CD4-positive, alpha-beta T cell treated with Interleukin-15 for 1 hour (primary cell): ENCODE measurements around the gene TCEAL9.
"Not testable (repeated sequence)": the region's sequence is repeated elsewhere in the genome, so short reads cannot be mapped to it uniquely, and the experiment has no call there.

Experiments
- DNase-seq: peaks from one replicate; pipeline ENCODE4 v3.0.0-alpha.2; 2020

TCEAL9 gene

GRCh38 chrX:103376118-103376978 is 20.0 kb downstream of the TCEAL9 start, which contains the start of gene BEX3:
Gene BEX3, plus strand, starts transcription at chrX:103376538. Its CDS starts 984 bp downstream, at chrX:103377522.
- peak; percentile 50 for DNase-seq

GRCh38 chrX:103376979-103377324 is 20.6 kb downstream of the TCEAL9 start:
- no peak for DNase-seq

DNA sequence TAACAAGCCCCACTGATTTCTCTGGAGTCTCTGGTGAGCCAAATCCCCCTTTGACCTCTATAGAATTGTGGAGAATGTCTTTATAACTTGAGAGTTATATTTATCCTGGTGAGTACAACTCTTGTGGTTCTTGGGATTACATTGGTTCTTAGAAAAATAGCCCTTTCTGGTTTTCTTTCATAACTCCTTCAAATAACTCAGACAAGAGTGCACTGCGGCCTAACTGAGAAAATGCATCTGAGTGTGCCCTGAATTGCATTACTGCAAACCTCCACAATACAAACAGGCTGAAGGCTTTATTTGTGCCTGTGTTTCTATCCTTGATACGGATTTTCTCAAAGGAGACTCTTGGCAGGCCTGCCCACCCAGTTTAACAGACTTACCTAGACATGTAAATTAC is 22.7 kb downstream of the TCEAL9 start:
- DNase-seq, result no peak

GRCh38 chrX:103382877-103383276 is 26.6 kb downstream of the TCEAL9 start:
- no peak for DNase-seq

- DNase-seq, result no peak
Observed at GRCh38 chrX:103384672-103385071, 28.4 kb downstream of the TCEAL9 start.

GRCh38 chrX:103385283-103385830 is 29.1 kb downstream of the TCEAL9 start:
- not testable (repeated sequence) for DNase-seq

- no peak for DNase-seq
Observed at GRCh38 chrX:103386332-103386731, 30.0 kb downstream of the TCEAL9 start.

DNA sequence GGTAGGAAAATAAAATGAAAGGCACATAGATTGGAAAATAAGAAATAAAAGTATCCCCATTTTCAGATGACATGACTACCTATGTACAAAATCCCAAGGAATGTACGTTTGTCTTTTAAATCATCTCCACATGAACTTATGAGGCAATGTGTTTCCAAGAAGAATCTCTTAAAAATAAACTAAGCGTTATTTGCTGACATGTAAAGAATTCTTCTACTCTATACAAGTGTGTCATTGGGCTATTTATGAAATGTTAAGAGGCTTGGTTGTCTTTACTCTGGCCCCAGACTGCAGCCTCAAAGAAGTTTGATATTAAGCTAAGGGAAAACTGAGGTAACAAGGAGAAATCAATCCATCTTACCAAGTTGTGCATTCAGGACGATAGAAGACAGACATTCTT is 37.2 kb downstream of the TCEAL9 start:
- DNase-seq, result no peak

- no peak for DNase-seq
Observed at GRCh38 chrX:103396186-103396585, 39.9 kb downstream of the TCEAL9 start.

GRCh38 chrX:103396660-103397059 is 40.4 kb downstream of the TCEAL9 start:
- DNase-seq, result no peak

DNA sequence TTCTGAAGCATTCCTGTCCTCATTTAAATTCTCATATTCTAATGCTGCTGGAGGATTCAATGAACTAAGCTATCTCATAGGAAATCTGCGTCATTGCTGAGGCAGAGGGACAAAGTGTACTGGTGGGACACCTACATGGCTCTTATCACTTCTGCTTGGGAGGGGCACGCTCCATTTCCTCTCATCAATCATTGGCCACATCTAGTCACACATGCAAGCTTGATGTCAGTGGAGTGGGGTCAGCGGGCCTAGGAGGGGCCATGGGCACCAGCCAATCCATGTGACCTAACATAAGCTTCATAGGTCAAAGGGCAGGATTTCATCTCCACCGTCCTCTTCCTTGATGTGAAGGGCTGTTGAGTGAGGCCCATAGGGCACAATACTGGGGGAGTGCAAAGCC is 41.4 kb downstream of the TCEAL9 start:
- no peak for DNase-seq

- no peak for DNase-seq
Observed at GRCh38 chrX:103398421-103398864, 42.1 kb downstream of the TCEAL9 start.

DNA sequence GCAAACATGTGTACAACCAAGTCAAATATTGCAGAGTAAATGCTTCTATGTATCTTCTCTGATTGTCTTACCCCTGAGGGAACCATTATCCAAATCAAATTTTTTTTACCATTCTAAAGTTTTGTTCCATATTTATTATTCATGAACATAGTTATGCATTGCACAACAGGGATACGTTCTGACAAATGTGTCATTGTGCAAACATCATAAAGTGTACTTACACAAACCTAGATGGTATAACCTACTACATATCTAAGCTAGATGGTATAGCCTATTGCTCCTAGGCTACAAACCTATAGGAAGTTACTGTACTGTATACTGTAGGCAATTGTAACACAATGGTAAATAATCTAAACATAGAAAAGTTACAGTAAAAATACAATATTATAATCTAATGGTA is 43.4 kb downstream of the TCEAL9 start:
- DNase-seq, result no peak

DNA sequence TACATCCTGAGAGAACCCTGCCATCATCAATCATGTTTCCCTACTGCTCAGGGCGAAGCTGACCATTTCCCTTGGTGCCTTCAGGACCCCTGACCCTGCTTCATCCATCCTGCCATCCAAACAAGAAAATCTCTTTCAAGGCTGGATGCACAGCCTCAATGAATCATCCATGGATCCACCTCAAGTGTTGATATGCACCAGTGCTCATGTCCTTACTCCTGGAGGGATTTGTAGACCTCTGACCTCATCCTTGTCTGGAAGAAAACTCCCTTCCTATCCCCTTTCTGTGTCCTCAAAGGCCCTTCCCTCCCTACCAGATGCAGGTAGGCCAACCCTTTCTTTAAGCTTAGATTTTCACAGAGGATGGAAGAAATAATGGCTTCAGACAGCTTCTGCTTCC is 44.6 kb downstream of the TCEAL9 start:
- no peak for DNase-seq

GRCh38 chrX:103404231-103405008 is 48.1 kb downstream of the TCEAL9 start:
- peak; percentile 59 for DNase-seq

DNA sequence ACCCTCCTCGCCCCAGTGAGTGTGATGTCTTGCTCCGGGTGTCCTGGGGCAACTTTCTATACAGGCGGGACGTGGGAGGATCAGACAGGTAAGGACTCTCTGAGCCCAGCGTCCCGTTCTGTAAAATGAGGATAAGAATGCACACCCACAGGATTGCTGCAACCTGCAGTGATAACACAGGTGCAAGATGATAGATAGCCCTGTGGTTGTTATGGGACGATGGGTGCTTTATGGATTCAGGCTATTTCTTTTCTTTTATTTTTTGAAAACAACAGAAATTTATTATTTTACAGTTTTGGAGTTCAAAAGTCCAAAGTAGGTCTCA is 48.7 kb downstream of the TCEAL9 start:
- no peak for DNase-seq

GRCh38 chrX:103406256-103406655 is 50.0 kb downstream of the TCEAL9 start:
- no peak for DNase-seq

DNA sequence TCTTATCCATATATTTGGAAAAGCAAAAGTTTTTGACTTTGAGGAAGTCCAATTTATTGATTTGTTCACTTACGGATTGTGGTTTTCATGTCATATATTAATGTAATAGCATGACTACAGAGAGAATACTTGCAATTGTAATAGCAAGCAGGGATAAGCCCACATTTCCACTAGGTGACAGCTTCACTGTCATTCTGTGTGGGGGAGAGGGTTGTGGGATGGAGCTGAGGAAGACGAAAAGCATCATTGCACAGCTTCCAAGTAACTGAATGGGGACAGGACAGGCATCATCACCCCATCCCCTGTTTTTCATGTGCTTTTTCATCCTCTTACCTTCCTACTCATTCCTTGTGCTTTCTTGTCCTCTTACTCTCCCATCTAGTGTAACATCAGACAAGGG is 51.5 kb downstream of the TCEAL9 start:
- no peak for DNase-seq
